ENCODE measurements around the gene RAC3. TPM values are rescaled to one million over a fixed set of nuclear protein-coding genes. Genes with fewer than 3 reads are reported as not detected.

The RAC3 gene
- total and polyA plus RNA-seq, 2 experiments from 2014 or later: 1.3 to 7.9 TPM

GRCh38 chr17:82021900-82022309, 9.6 kb upstream of the RAC3 start:
- no peaks in the 10 kb centered on the region for H3K27me3 ChIP-seq (replicated peaks; ENCODE audit: insufficient read depth)
- H3F3A ChIP-seq (ENCODE audit: insufficient read depth): no peaks in the 10 kb centered on the region
- H3K9ac ChIP-seq: peak overlapping the region; percentile 81
- peak overlapping the region; percentile 85 for H3K4me2 ChIP-seq (ENCODE audit: unreplicated experiment)
- 21 to 23% methylated on average over 9 to 10 of the region's 10 CpGs for WGBS, 2 experiments (ENCODE audit: low coverage in 1 of 2, low lambda C conversion rate in 2 of 2, missing lambda C conversion rate in 2 of 2)
- H3K4me3 ChIP-seq: peak overlapping the region; percentile 83
- no peaks in the 10 kb centered on the region for H4K20me1 ChIP-seq (ENCODE audit: insufficient read depth)
- no peak overlapping the region for H3K27ac ChIP-seq
- no peaks in the 10 kb centered on the region for H3K9me2 ChIP-seq (ENCODE audit: insufficient read depth)
- no peaks in the 10 kb centered on the region for H3K79me2 ChIP-seq (ENCODE audit: insufficient read depth)
- no peak for DNase-seq
- peak overlapping the region; percentile 76; the same call in 1 of the 2 replicates for H2AFZ ChIP-seq
- H3K9me3 ChIP-seq (ENCODE audit: low read depth): no peaks in the 10 kb centered on the region
- TF ChIP-seq EZH2phosphoT487 (IDR thresholded peaks at IDR 0.05; ENCODE audit: insufficient read depth, low read depth) (no peak), EZH2 (IDR thresholded peaks at IDR 0.05; ENCODE audit: insufficient read depth, poor library complexity, severe bottlenecking) (no peak)
- peaks cover 5% of the 10 kb centered on the region; the same call in 1 of the 2 replicates for H3K4me1 ChIP-seq (ENCODE audit: insufficient read depth)
- in situ Hi-C loops (cut with MboI): no loop called here
- H3K36me3 ChIP-seq (ENCODE audit: low read depth): no peaks in the 10 kb centered on the region

DNA sequence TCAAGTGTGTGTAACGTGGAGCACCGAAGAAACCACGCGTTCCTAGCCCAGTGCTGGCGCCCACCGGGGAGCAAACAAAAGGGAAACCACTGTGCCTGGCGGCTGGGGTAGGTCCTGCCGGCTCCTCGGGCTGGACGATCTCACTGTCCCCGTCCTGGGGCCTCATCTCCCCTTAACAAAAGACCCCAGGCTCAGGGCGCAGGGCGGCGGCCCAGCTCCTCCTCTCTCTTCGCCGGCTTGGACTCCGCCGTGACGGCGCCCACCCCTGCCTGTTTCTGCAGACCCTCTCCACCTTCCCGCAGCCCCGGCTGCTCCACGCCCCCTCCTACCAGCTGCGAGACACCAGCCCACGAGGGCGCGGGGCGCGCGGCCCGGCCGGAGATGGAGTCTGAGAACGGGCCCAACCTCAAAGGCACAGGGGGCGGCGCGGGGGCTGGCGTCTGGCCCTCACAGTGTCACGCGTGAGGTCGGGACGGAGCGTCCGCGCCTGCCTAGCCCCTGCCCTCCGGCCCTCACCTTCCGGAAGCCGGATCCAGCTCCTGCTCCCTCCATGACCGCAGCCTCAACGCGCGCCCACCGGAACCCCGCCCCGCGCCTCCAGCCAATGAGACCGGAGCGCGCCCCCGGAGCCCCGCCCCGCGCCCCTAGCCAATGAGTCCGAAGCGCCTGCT, 9.0 kb upstream of the RAC3 start, which contains the start of gene CENPX:
Gene CENPX, minus strand, starts transcription at position 569 of the 671 bp plus-strand sequence. Its CDS starts 17 bp downstream, at position 552.
- Histone ChIP-seq H3K27me3 (replicated peaks; ENCODE audit: insufficient read depth) (no peaks in the 10 kb centered on the region), H3F3A (ENCODE audit: insufficient read depth) (no peaks in the 10 kb centered on the region), H3K4me2 (ENCODE audit: unreplicated experiment) (peak within 1 kb of the TSS; percentile 85), H3K9ac (peak within 1 kb of the TSS; percentile 81), H3K9me3 (ENCODE audit: low read depth) (no peaks in the 10 kb centered on the region), H3K27ac (no peak within 1 kb of the TSS), H3K4me1 (ENCODE audit: insufficient read depth) (peaks cover 5% of the 10 kb centered on the region; the same call in 1 of the 2 replicates), H4K20me1 (ENCODE audit: insufficient read depth) (no peaks in the 10 kb centered on the region), H2AFZ (peak within 1 kb of the TSS; percentile 76), H3K4me3 (peak within 1 kb of the TSS; percentile 83), H3K36me3 (ENCODE audit: low read depth) (no peaks in the 10 kb centered on the region), H3K9me2 (ENCODE audit: insufficient read depth) (no peaks in the 10 kb centered on the region), H3K79me2 (ENCODE audit: insufficient read depth) (no peaks in the 10 kb centered on the region)
- TF ChIP-seq EZH2 (IDR thresholded peaks at IDR 0.05; ENCODE audit: insufficient read depth, poor library complexity, severe bottlenecking) (no peak), EZH2phosphoT487 (IDR thresholded peaks at IDR 0.05; ENCODE audit: insufficient read depth, low read depth) (no peak)
- peak; percentile 35 for DNase-seq
- 1 to 3% methylated on average over 33 to 52 of the region's 64 CpGs for WGBS, 2 experiments (ENCODE audit: low coverage in 1 of 2, low lambda C conversion rate in 2 of 2, missing lambda C conversion rate in 2 of 2)
- in situ Hi-C loops (cut with MboI): no loop called here

GRCh38 chr17:82022981-82023446, 8.5 kb upstream of the RAC3 start, which contains the start of gene LRRC45:
TSS of gene LRRC45 (plus strand) at chr17:82023305. CDS start at chr17:82023644, 339 bp downstream.
- Histone ChIP-seq H3K4me3 (peak within 1 kb of the TSS; percentile 83), H3K79me2 (ENCODE audit: insufficient read depth) (no peaks in the 10 kb centered on the region), H3K9ac (peak within 1 kb of the TSS; percentile 81), H3F3A (ENCODE audit: insufficient read depth) (no peaks in the 10 kb centered on the region), H3K27me3 (replicated peaks; ENCODE audit: insufficient read depth) (no peaks in the 10 kb centered on the region), H3K9me3 (ENCODE audit: low read depth) (no peaks in the 10 kb centered on the region), H3K36me3 (ENCODE audit: low read depth) (no peaks in the 10 kb centered on the region), H3K4me1 (ENCODE audit: insufficient read depth) (peaks cover 5% of the 10 kb centered on the region; the same call in 1 of the 2 replicates), H3K9me2 (ENCODE audit: insufficient read depth) (no peaks in the 10 kb centered on the region), H3K4me2 (ENCODE audit: unreplicated experiment) (peak within 1 kb of the TSS; percentile 85), H3K27ac (no peak within 1 kb of the TSS), H4K20me1 (ENCODE audit: insufficient read depth) (no peaks in the 10 kb centered on the region), H2AFZ (peak within 1 kb of the TSS; percentile 76)
- DNase-seq: peak; percentile 100
- in situ Hi-C loops (cut with MboI): no loop called here
- WGBS, 2 experiments (ENCODE audit: low coverage in 1 of 2, low lambda C conversion rate in 2 of 2, missing lambda C conversion rate in 2 of 2): 0% methylated on average over 12 to 25 of the region's 42 CpGs
- TF ChIP-seq EZH2 (IDR thresholded peaks at IDR 0.05; ENCODE audit: insufficient read depth, poor library complexity, severe bottlenecking): no peak

GRCh38 chr17:82023447-82024241, 7.8 kb upstream of the RAC3 start:
- Histone ChIP-seq H2AFZ (peak overlapping the region; percentile 73), H3K4me3 (peak overlapping the region; percentile 81), H3K9ac (peak overlapping the region; percentile 58), H4K20me1 (ENCODE audit: insufficient read depth) (no peaks in the 10 kb centered on the region), H3K27me3 (replicated peaks; ENCODE audit: insufficient read depth) (no peaks in the 10 kb centered on the region), H3K9me3 (ENCODE audit: low read depth) (no peaks in the 10 kb centered on the region), H3K79me2 (ENCODE audit: insufficient read depth) (no peaks in the 10 kb centered on the region), H3K27ac (no peak overlapping the region), H3K4me2 (ENCODE audit: unreplicated experiment) (peak overlapping the region; percentile 83), H3K4me1 (ENCODE audit: insufficient read depth) (peaks cover 5% of the 10 kb centered on the region; the same call in 1 of the 2 replicates), H3K36me3 (ENCODE audit: low read depth) (no peaks in the 10 kb centered on the region), H3F3A (ENCODE audit: insufficient read depth) (no peaks in the 10 kb centered on the region), H3K9me2 (ENCODE audit: insufficient read depth) (no peaks in the 10 kb centered on the region)
- peak; percentile 56 for DNase-seq
- WGBS, 2 experiments (ENCODE audit: low coverage in 1 of 2, low lambda C conversion rate in 2 of 2, missing lambda C conversion rate in 2 of 2): 7 to 9% methylated on average over 51 of the region's 55 CpGs
- no peak for TF ChIP-seq EZH2phosphoT487 (IDR thresholded peaks at IDR 0.05; ENCODE audit: insufficient read depth, low read depth)
- no peak for TF ChIP-seq EZH2 (IDR thresholded peaks at IDR 0.05; ENCODE audit: insufficient read depth, poor library complexity, severe bottlenecking)
- in situ Hi-C loops (cut with MboI): no loop called here

Measured in GM23248 (cell line).